Dendritic cell treated with granulocyte-macrophage colony-stimulating factor and Interleukin-4, amounts not matched to agents 40 ng/mL and 50 ng/mL, for 4 days (primary cell): ENCODE results near the gene DENND2C.
A peak's percentile ranks its signal among the peaks of the same experiment; 100 is the strongest.

ENCODE experiments used
- H3K27ac Mint-ChIP-seq: one replicate; pipeline ENCODE4 v1.8.0; 2022; ENCODE audit warnings: mild to moderate bottlenecking, mixed read lengths
- H3K27me3 Mint-ChIP-seq: one replicate; pipeline ENCODE4 v1.8.0; 2022; ENCODE audit warnings: mild to moderate bottlenecking, mixed read lengths
- H3K36me3 Mint-ChIP-seq: one replicate; pipeline ENCODE4 v1.8.0; 2022; ENCODE audit warnings: low read depth, mixed read lengths
- H3K4me1 Mint-ChIP-seq: one replicate; pipeline ENCODE4 v1.8.0; 2022; ENCODE audit warnings: low read depth, mixed read lengths
- H3K4me3 Mint-ChIP-seq: one replicate; pipeline ENCODE4 v1.8.0; 2022; ENCODE audit warnings: mild to moderate bottlenecking, moderate library complexity, mixed read lengths
- H3K9me3 Mint-ChIP-seq: one replicate; pipeline ENCODE4 v1.8.0; 2022; ENCODE audit warnings: mixed read lengths
- intact Hi-C: fragments of 100-400 bp; cut with micrococcal nuclease; formaldehyde crosslinking; loops from one replicate; pipeline ENCODE4 v1.15.0; 2022

Gene DENND2C

DNA sequence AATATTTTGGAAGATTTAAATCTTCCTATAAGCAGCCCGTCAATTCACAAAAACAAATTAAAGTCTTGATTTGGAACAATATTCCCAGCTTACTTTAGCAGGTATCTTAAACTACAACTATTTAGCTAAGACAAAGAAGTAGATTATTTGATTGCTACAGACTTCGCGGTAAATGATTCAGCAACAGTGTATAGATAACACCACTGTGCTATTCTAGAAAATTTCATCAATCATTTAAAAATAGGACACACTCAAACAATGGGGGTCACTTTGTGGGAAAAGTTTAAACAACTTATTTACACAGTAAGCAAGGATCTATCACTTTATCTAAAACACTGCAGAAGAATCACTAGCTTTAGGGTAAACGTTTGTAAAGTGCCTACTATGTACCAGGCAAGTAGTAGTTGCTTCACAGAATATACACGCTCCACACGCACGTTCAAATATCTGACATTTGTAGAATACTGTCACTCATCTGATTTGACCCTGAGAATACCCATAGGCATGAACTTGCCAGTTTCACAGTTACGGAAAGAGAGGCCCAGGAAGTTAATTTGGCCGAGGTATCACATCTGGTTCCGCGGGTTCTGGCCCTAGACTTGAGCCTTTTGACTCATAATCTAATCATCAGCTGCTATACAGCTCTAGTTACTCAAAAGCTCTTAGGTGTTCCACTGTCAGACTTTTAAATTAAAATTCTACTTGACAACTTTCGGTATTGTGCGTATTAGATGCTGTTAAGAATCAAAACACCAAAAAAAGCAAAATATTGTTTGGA lies 876 bp downstream of the DENND2C start:
- Mint-ChIP-seq H3K27me3 (peaks cover 34% of the 10 kb centered on the region), H3K4me1 (no peaks in the 10 kb centered on the region), H3K9me3 (no peaks in the 10 kb centered on the region), H3K27ac (no peak overlapping the region), H3K36me3 (no peaks in the 10 kb centered on the region), H3K4me3 (peak overlapping the region; percentile 81)
- intact Hi-C loops: no loop called here

DNA sequence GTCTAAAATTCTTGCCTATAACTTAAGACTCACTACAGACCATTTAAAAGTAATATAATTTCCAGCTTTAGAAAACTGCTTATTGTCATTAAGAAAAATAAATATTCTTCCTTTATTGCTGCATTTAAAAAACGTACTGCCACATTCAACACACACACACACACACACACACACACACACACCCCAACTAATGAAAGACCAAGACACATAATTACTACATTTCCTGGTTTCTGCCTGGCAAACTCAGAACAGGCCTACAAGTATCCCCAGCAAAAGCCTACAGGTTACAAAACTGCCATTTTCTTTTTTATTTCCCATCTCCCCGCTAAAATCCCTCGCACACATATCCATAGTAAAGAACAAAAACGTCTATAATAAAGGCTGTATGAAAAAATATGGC lies 1.5 kb downstream of the DENND2C start:
- Mint-ChIP-seq H3K36me3 (no peaks in the 10 kb centered on the region), H3K9me3 (no peaks in the 10 kb centered on the region), H3K4me1 (no peaks in the 10 kb centered on the region), H3K4me3 (no peak overlapping the region), H3K27me3 (peaks cover 34% of the 10 kb centered on the region), H3K27ac (no peak overlapping the region)
- intact Hi-C loops: no loop called here

DNA sequence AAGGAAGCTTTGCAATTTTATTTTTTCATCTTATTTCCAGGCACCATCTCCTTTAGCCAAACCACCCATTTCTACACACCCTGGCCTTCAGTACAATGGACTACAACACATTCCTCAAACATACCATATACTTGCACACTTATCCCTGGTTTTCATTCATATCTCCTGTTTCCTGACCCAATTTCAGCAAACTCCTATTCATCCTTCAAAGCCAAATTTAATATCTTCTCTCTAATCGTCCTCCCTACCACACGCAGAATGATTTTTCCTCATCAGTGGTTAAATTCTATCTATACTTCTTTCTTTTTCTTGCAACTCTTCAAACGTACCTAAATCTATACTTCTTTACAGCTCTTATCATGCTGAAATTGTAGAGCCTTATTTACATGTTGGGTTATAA lies 2.9 kb downstream of the DENND2C start:
- no peaks in the 10 kb centered on the region for H3K4me1 Mint-ChIP-seq
- H3K27ac Mint-ChIP-seq: no peak overlapping the region
- no peaks in the 10 kb centered on the region for H3K9me3 Mint-ChIP-seq
- intact Hi-C loops: no loop called here
- no peak overlapping the region for H3K4me3 Mint-ChIP-seq
- H3K36me3 Mint-ChIP-seq: no peaks in the 10 kb centered on the region
- peaks cover 39% of the 10 kb centered on the region for H3K27me3 Mint-ChIP-seq

DNA sequence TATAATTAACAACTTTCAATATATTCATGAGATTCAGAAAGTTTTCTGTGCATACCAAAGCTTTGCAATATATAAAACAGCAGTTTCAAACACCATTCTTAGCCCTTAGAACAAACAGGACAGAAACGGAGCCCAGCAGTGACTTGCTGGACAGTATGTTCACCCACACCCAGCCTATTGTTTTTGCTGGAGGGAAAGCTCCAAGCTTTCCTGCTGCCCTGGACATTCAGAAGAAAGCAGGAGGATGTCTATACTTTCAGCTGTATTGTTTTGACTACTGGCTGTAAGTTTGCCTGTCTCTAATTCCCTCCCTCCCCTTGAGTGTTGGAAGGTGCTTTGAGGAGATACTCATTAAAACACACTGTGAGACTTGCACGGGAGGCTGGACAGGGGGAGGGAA lies 9.6 kb downstream of the DENND2C start:
- Mint-ChIP-seq H3K4me1 (no peaks in the 10 kb centered on the region), H3K27me3 (peaks cover 25% of the 10 kb centered on the region), H3K36me3 (no peaks in the 10 kb centered on the region), H3K27ac (no peak overlapping the region), H3K4me3 (no peak overlapping the region), H3K9me3 (no peaks in the 10 kb centered on the region)
- intact Hi-C loops: no loop called here

DNA sequence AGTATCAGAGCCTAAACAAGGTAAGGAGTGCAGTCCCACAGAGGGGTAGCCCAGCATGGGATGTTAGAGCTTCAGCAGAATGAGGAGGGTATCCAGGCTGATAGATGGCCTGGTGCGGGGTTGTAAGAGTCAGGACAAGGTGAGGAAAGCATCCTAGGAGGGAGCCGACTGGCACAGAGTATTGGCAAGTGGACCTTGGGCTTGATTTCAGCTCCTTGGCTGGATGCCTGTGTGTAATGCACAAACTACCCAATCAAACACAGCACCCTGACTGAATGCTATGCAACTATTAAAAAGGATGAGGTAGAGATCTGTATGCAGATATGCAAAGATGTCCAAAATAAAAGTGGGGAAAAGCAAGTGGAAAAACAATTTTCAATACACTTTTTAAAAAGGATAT lies 18.0 kb downstream of the DENND2C start:
- Mint-ChIP-seq H3K4me3 (no peak overlapping the region), H3K27ac (no peak overlapping the region), H3K36me3 (no peaks in the 10 kb centered on the region), H3K4me1 (no peaks in the 10 kb centered on the region), H3K9me3 (no peaks in the 10 kb centered on the region), H3K27me3 (peaks cover 2% of the 10 kb centered on the region)
- intact Hi-C loops: no loop called here

DNA sequence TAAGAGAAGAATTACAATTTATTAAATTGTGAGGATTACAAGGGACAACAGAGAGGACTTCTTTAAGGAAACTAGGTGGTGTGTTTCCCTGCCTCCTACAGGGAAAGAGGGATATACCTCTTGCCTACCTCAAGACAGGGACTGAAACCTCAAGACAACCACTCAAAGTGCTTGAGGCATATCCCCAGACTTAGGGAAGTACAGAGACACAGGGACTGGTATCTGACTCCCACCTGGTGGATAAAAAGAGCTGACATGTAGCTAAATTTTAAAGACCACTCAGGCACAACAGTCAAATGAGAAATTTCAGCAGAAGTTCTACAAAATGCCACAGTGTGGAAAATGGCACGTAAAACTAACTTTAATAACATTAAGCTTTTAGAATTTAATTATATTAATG lies 21.3 kb downstream of the DENND2C start:
- Mint-ChIP-seq H3K27me3 (no peaks in the 10 kb centered on the region), H3K4me1 (no peaks in the 10 kb centered on the region), H3K27ac (no peak overlapping the region), H3K4me3 (no peak overlapping the region), H3K36me3 (no peaks in the 10 kb centered on the region), H3K9me3 (no peaks in the 10 kb centered on the region)
- intact Hi-C loops: no loop called here

DNA sequence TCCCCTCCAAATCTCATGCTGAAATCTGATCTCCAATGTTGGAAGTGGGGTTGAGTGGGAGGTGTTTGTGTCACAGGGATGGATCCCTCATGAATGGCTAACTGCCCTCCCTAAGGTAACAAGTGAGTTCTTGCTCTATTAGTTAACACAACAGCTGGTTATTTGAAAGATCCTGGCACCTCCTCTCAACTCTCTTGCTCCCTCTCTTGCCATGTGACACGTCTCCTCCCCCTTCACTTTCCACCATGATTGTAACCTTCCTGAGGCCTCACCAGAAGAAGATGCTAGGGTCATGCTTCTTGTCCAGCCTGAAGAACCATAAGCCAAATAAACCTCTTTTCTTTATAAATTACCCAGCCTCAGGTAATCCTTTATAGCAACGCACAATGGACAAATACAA lies 28.5 kb downstream of the DENND2C start:
- Mint-ChIP-seq H3K36me3 (no peaks in the 10 kb centered on the region), H3K4me1 (no peaks in the 10 kb centered on the region)
- intact Hi-C loops: no loop called here

DNA sequence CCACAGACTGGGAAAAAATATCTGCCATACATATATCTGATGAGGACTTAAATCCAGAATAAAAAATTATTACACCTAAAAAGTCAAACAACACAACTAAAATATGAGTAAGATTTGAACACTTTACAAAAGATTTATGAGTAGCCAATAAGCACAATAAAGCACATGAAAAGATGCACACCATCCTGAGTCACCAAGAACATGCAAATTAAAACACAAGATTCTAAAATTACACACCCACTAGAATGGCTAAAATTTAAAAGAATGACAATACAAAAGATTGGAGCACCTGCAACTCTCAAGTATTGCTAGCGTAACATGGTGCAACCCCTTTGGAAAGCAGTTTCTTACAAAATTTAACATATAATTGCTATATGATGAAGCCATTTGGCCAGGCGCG lies 30.9 kb downstream of the DENND2C start:
- H3K27ac Mint-ChIP-seq: no peak overlapping the region
- no peaks in the 10 kb centered on the region for H3K4me1 Mint-ChIP-seq
- H3K27me3 Mint-ChIP-seq: peaks cover 12% of the 10 kb centered on the region
- no peaks in the 10 kb centered on the region for H3K9me3 Mint-ChIP-seq
- no peaks in the 10 kb centered on the region for H3K36me3 Mint-ChIP-seq
- no peak overlapping the region for H3K4me3 Mint-ChIP-seq
- intact Hi-C loops: no loop called here

More for the DNA sequence above, 28.5 kb downstream of the DENND2C start:
- Mint-ChIP-seq H3K9me3 (no peaks in the 10 kb centered on the region), H3K27me3 (peaks cover 8% of the 10 kb centered on the region), H3K27ac (no peak overlapping the region), H3K4me3 (no peak overlapping the region)

DNA sequence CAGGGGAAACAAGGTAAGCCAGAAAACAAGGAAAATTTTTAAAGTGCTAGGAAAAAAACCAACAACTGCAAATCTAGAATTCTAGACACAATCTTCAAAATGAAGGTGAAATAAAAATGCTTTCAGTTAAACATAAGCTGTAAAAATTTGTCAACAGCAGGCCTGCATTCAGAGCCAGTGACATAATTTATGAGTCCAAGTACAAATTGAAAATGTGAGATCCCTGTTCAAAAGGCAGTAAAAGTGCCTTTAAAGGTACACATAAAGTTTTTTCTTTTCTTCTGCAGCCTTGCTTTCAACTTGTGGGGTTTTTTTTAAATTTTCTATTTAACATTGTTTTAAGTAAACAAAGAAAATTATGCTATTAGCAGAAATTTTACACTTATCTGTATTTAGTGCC lies 37.4 kb downstream of the DENND2C start:
- H3K9me3 Mint-ChIP-seq: no peaks in the 10 kb centered on the region
- H3K36me3 Mint-ChIP-seq: no peaks in the 10 kb centered on the region
- no peaks in the 10 kb centered on the region for H3K4me1 Mint-ChIP-seq
- H3K27ac Mint-ChIP-seq: no peak overlapping the region
- intact Hi-C loops: no loop called here
- H3K27me3 Mint-ChIP-seq: peaks cover 16% of the 10 kb centered on the region
- no peak overlapping the region for H3K4me3 Mint-ChIP-seq

DNA sequence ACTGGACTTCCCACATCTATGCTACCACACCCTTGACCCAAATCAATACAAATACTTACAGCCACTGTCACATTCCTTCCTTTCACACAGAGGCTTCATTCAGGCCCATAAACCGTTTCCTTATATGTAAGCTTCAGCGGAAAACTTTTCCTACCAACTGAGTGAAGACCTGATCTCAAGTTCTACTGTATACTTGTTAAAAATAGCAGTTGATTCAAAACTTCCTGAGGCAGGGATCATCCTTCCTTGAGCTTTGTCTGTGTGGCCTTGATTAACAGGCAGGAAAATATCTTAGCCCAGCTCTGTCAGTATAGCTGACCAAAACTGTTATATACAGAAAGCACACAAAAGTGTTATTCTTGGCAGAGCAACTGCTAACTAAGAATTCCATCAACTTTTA lies 42.7 kb downstream of the DENND2C start:
- Mint-ChIP-seq H3K27ac (no peak overlapping the region), H3K36me3 (no peaks in the 10 kb centered on the region), H3K27me3 (peaks cover 12% of the 10 kb centered on the region), H3K9me3 (no peaks in the 10 kb centered on the region), H3K4me3 (no peak overlapping the region), H3K4me1 (no peaks in the 10 kb centered on the region)
- intact Hi-C loops: no loop called here

DNA sequence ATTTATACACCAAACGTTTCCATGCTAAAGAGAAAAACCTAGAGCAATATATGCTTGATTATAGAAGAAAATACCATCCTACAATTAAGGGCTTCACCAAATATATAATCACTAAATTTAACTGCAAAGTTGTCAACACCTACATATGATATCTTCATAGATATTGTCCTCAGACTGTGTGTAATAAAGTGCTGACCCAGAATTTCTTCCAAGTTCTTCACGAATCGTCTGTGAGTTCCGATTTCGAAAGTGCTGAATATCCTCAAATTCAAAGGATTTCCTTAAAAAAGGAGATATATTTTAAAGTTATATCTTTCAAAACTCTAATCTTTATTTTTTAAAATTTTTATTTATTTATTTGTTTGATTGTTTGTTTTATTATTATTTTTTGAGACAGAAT lies 46.5 kb downstream of the DENND2C start:
- Mint-ChIP-seq H3K36me3 (no peaks in the 10 kb centered on the region), H3K4me3 (no peak overlapping the region), H3K27me3 (peaks cover 8% of the 10 kb centered on the region), H3K9me3 (no peaks in the 10 kb centered on the region), H3K4me1 (no peaks in the 10 kb centered on the region), H3K27ac (no peak overlapping the region)
- intact Hi-C loops: no loop called here

DNA sequence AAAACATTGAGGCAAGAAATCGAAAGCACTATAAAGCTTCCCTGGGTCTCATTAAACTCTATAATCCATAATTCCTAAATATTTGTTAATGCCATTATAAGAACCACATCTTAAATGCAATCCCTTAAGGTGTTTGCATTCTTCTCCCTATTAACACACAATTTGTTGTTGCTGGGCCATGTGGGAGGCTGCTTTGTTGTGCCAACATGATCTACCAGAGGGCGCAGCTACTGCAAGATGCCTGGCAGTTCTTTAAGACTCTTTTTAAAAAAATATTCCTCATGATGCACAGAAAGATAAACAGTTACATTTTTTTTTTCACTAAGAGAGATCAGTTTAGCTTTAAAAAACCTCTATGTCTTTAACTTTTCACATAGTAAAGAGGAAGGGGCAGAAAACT lies 49.4 kb downstream of the DENND2C start:
- H3K4me1 Mint-ChIP-seq: no peaks in the 10 kb centered on the region
- no peak overlapping the region for H3K27ac Mint-ChIP-seq
- no peak overlapping the region for H3K4me3 Mint-ChIP-seq
- H3K9me3 Mint-ChIP-seq: no peaks in the 10 kb centered on the region
- H3K27me3 Mint-ChIP-seq: peaks cover 6% of the 10 kb centered on the region
- H3K36me3 Mint-ChIP-seq: no peaks in the 10 kb centered on the region
- intact Hi-C loops: no loop called here

DNA sequence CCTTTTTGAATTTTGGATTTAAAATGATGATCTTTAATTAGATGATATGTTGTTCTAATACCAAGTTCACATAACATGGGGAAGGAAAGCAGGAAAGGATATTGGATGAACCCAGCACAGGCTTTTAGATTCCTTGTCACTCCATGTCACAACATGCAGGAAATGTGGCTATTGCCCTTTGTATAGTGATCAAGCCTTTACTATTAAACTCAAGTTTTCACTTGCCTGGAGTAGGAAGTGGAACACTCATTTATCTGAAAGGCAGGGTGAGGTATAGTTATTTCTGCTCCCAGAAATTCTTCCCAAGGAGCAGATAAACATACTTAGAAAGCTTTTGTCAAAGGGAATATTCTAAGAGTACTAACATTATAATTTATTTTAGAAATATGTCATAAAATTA lies 51.2 kb downstream of the DENND2C start:
- intact Hi-C loops: no loop called here
- Mint-ChIP-seq H3K27me3 (peaks cover 12% of the 10 kb centered on the region), H3K4me1 (no peaks in the 10 kb centered on the region), H3K4me3 (no peak overlapping the region), H3K9me3 (no peaks in the 10 kb centered on the region), H3K36me3 (no peaks in the 10 kb centered on the region), H3K27ac (no peak overlapping the region)

DNA sequence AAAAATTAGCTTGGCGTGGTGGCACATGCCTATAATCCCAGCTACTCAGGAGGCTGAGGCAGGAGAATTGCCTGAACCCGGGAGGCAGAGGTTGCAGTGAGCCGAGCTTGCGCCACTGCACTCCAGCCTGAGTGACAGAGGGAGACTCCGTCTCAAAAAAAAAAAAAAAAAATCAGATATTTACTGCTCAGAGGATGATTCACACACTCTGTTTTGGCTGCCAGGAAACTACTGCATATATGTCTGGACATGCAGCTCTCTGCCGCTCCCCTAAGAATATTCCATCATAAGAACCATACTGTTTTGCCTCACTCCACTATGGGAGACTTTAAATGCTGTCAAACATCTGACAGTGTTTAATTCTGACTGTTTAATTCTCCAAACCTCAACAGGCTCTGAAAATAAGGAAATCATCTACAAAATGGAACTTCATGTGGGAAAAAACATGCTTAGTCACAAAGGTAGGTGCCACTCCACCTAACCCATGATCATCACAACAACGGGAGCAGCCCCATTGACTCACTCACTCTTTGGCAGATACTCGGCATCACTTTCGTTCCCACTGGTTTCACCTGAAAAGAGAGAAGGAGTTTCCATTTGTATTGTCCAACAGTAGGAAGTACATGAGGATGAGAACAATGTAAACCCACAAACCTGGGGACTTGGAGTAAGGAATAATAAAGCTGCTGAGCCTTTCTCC lies 59.2 kb downstream of the DENND2C start:
- no peaks in the 10 kb centered on the region for H3K9me3 Mint-ChIP-seq
- no peak overlapping the region for H3K4me3 Mint-ChIP-seq
- no peaks in the 10 kb centered on the region for H3K36me3 Mint-ChIP-seq
- H3K27me3 Mint-ChIP-seq: peaks cover 8% of the 10 kb centered on the region
- H3K27ac Mint-ChIP-seq: no peak overlapping the region
- no peaks in the 10 kb centered on the region for H3K4me1 Mint-ChIP-seq
- intact Hi-C loops: no loop called here

DNA sequence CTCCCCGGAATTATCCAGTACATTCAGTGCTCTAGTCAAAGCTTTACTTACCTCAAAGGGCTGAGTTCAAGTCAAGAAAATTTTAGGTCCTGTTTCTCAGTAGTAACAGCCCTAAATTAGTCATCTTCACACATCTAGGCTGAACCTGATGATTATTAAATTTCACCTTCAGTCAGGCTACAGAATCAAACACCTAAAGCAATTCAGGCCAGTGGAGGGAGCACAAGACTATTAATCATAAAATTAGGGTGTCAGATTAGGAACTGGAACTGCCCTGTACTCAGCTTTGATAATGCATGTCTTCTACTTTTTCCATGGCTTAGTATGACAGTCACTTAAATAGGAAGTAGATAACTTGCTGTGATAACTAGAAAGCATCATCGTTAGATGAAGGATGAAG lies 60.0 kb downstream of the DENND2C start:
- Mint-ChIP-seq H3K27ac (no peak overlapping the region), H3K27me3 (peaks cover 8% of the 10 kb centered on the region)

More for the DNA sequence above, 60.0 kb downstream of the DENND2C start:
- Mint-ChIP-seq H3K36me3 (no peaks in the 10 kb centered on the region), H3K4me1 (no peaks in the 10 kb centered on the region), H3K4me3 (no peak overlapping the region), H3K9me3 (no peaks in the 10 kb centered on the region)
- intact Hi-C loops: no loop called here
